Muscle of leg (tissue), 16 donors: Measurements from ENCODE around the gene KCNJ6. TPM values are rescaled to one million over a fixed set of nuclear protein-coding genes. Genes with fewer than 3 reads are reported as not detected.

Experiments
- DNase-seq: peaks from one replicate; pipeline ENCODE4 v3.0.0; 2013
- H3K27ac ChIP-seq: one replicate; pipeline ENCODE4 v1.5.1; 2013; ENCODE audit warnings: mild to moderate bottlenecking, low read length, control low read depth
- H3K27me3 ChIP-seq: one replicate; pipeline ENCODE4 v1.6.1; 2013; ENCODE audit warnings: low read length; ENCODE audit not compliant: control insufficient read depth, insufficient read depth
- H3K36me3 ChIP-seq: one replicate; pipeline ENCODE4 v1.6.1; 2013; ENCODE audit warnings: low read length; ENCODE audit not compliant: control insufficient read depth, insufficient read depth
- H3K4me1 ChIP-seq: one replicate; pipeline ENCODE4 v1.6.1; 2013; ENCODE audit warnings: low read length; ENCODE audit not compliant: control insufficient read depth, insufficient read depth
- H3K4me3 ChIP-seq: one replicate; pipeline ENCODE4 v1.5.1; 2013; ENCODE audit warnings: low read length, control low read depth
- H3K9me3 ChIP-seq: replicated peaks from 2 replicates; pipeline ENCODE4 v1.6.1; 2013; ENCODE audit warnings: low read depth, low read length; ENCODE audit not compliant: control insufficient read depth
- WGBS: methylation state at CpG from one replicate; pipeline ENCODE4 v1.1.5; 2013; ENCODE audit warnings: missing lambda C conversion rate; ENCODE audit not compliant: insufficient coverage; 5-methylcytosine and 5-hydroxymethylcytosine counted together
- long read RNA-seq, 11 donors: transcript quantifications; one replicate each; lab custom pipeline, GENCODE V29; 2026
- polyA plus RNA-seq, 8 donors: library from polyadenylated mRNA; unstranded; fragments of 120-200 nt; gene quantifications; one replicate each; pipeline versions ENCODE4 v1.2.1 to v1.2.3, GENCODE V29; 2013; ENCODE audit warnings: inconsistent platforms in 1 of 8, low replicate concordance in 1 of 8; ENCODE audit not compliant: insufficient read length in 8 of 8, insufficient read depth in 1 of 8
- total RNA-seq: library from RNA; stranded (reverse); fragments of 120-200 nt; gene quantifications from one replicate; pipeline ENCODE4 v1.2.4, GENCODE V29; 2013

The KCNJ6 gene
- 0.93 TPM for total RNA-seq
- polyA plus RNA-seq: 1 to 10 TPM in 5 of 8 donors, under 1 TPM in 3; 0.81 to 2.1 (median 1.3) TPM
- long read RNA-seq, donor 1, full-length matches to known transcripts: 1 of 1 reads
- long read RNA-seq, donor 1, partial matches to known transcripts: 0 of 1 reads
- long read RNA-seq, donor 1, other reads (novel, unspliced or antisense): 0 of 1 reads
- long read RNA-seq, donor 2: 0 reads
- long read RNA-seq, donor 3: 0 reads
- long read RNA-seq, donor 4, full-length matches to known transcripts: 1 of 1 reads
- long read RNA-seq, donor 4, partial matches to known transcripts: 0 of 1 reads
- long read RNA-seq, donor 4, other reads (novel, unspliced or antisense): 0 of 1 reads
- long read RNA-seq, donor 5, full-length matches to known transcripts: 1 of 1 reads
- long read RNA-seq, donor 5, partial matches to known transcripts: 0 of 1 reads
- long read RNA-seq, donor 5, other reads (novel, unspliced or antisense): 0 of 1 reads
- long read RNA-seq, donor 6, full-length matches to known transcripts: 1 of 1 reads
- long read RNA-seq, donor 6, partial matches to known transcripts: 0 of 1 reads
- long read RNA-seq, donor 6, other reads (novel, unspliced or antisense): 0 of 1 reads
- long read RNA-seq, donor 7: 0 reads
- long read RNA-seq, donor 8: 0 reads
- long read RNA-seq, donor 9: 0 reads
- long read RNA-seq, donor 10: 0 reads
- long read RNA-seq, donor 11: 0 reads

- H3K9me3 ChIP-seq: no peaks in the 10 kb centered on the region
- H3K36me3 ChIP-seq: no peaks in the 10 kb centered on the region
- peak within 1 kb of the TSS; percentile 21 for H3K4me3 ChIP-seq
- no peak within 1 kb of the TSS for H3K27ac ChIP-seq
- H3K4me1 ChIP-seq: peaks cover 20% of the 10 kb centered on the region
- WGBS: under 1% methylated on average over 53 of the region's 56 CpGs
- H3K27me3 ChIP-seq: peaks cover 44% of the 10 kb centered on the region
- peak; percentile 46 for DNase-seq
Measured at GRCh38 chr21:37916310-37917051, at the start of gene KCNJ6. KCNJ6 (minus strand) TSS chr21:37916457; CDS start chr21:37840682, 75,775 bp downstream.

- no peaks in the 10 kb centered on the region for H3K9me3 ChIP-seq
- no peak for DNase-seq
- no peaks in the 10 kb centered on the region for H3K36me3 ChIP-seq
- H3K4me1 ChIP-seq: no peaks in the 10 kb centered on the region
- WGBS: 58% methylated on average over 10 of the region's 11 CpGs
- H3K27me3 ChIP-seq: peaks cover 4% of the 10 kb centered on the region
- no peak overlapping the region for H3K27ac ChIP-seq
- no peak overlapping the region for H3K4me3 ChIP-seq
Measured at GRCh38 chr21:37965088-37965805, 49.0 kb upstream of the KCNJ6 start.

GRCh38 chr21:37958537-37958936, 42.3 kb upstream of the KCNJ6 start:
- Histone ChIP-seq H3K4me1 (peaks cover 2% of the 10 kb centered on the region), H3K27ac (no peak overlapping the region), H3K36me3 (no peaks in the 10 kb centered on the region), H3K9me3 (no peaks in the 10 kb centered on the region), H3K4me3 (no peak overlapping the region), H3K27me3 (peaks cover 2% of the 10 kb centered on the region)
- no peak for DNase-seq
- WGBS: no CpG with 5 or more reads among the region's 3 CpGs

GRCh38 chr21:37956772-37957171, 40.5 kb upstream of the KCNJ6 start:
- peaks cover 2% of the 10 kb centered on the region for H3K27me3 ChIP-seq
- H3K4me1 ChIP-seq: peaks cover 2% of the 10 kb centered on the region
- 75% methylated on average over 6 of the region's 9 CpGs for WGBS
- no peak overlapping the region for H3K27ac ChIP-seq
- no peaks in the 10 kb centered on the region for H3K36me3 ChIP-seq
- DNase-seq: no peak
- no peaks in the 10 kb centered on the region for H3K9me3 ChIP-seq
- H3K4me3 ChIP-seq: no peak overlapping the region

- H3K4me3 ChIP-seq: no peak overlapping the region
- no peak for DNase-seq
- no peaks in the 10 kb centered on the region for H3K4me1 ChIP-seq
- WGBS: 20% methylated on average over 1 of the region's 2 CpGs
- no peaks in the 10 kb centered on the region for H3K9me3 ChIP-seq
- H3K36me3 ChIP-seq: no peaks in the 10 kb centered on the region
- H3K27ac ChIP-seq: no peak overlapping the region
- peaks cover 2% of the 10 kb centered on the region for H3K27me3 ChIP-seq
Measured at GRCh38 chr21:37945036-37945435, 28.8 kb upstream of the KCNJ6 start.

- no peaks in the 10 kb centered on the region for H3K9me3 ChIP-seq
- no peak overlapping the region for H3K27ac ChIP-seq
- no peaks in the 10 kb centered on the region for H3K4me1 ChIP-seq
- no peak overlapping the region for H3K4me3 ChIP-seq
- H3K36me3 ChIP-seq: no peaks in the 10 kb centered on the region
- peaks cover 2% of the 10 kb centered on the region for H3K27me3 ChIP-seq
- WGBS: 58% methylated on average over 5 of the region's 5 CpGs
- DNase-seq: no peak
Measured at GRCh38 chr21:37944496-37944895, 28.2 kb upstream of the KCNJ6 start.

- no CpG with 5 or more reads among the region's 2 CpGs for WGBS
- Histone ChIP-seq H3K27ac (no peak overlapping the region), H3K36me3 (no peaks in the 10 kb centered on the region), H3K4me1 (no peaks in the 10 kb centered on the region), H3K4me3 (no peak overlapping the region), H3K9me3 (no peaks in the 10 kb centered on the region), H3K27me3 (no peaks in the 10 kb centered on the region)
- DNase-seq: peak; percentile 16
Measured at GRCh38 chr21:37940691-37941090, 24.4 kb upstream of the KCNJ6 start.

GRCh38 chr21:37939838-37940237, 23.6 kb upstream of the KCNJ6 start:
- DNase-seq: no peak
- H3K36me3 ChIP-seq: no peaks in the 10 kb centered on the region
- H3K9me3 ChIP-seq: no peaks in the 10 kb centered on the region
- no peaks in the 10 kb centered on the region for H3K4me1 ChIP-seq
- H3K27ac ChIP-seq: no peak overlapping the region
- WGBS: no CpG with 5 or more reads among the region's 4 CpGs
- H3K4me3 ChIP-seq: no peak overlapping the region
- no peaks in the 10 kb centered on the region for H3K27me3 ChIP-seq

- no peak for DNase-seq
- Histone ChIP-seq H3K9me3 (no peaks in the 10 kb centered on the region), H3K4me1 (no peaks in the 10 kb centered on the region), H3K27me3 (no peaks in the 10 kb centered on the region), H3K4me3 (no peak overlapping the region), H3K36me3 (no peaks in the 10 kb centered on the region), H3K27ac (no peak overlapping the region)
- 100% methylated on average over 2 of the region's 4 CpGs for WGBS
Measured at GRCh38 chr21:37939251-37939650, 23.0 kb upstream of the KCNJ6 start.
